Peyer's patch (tissue), 4 donors: ENCODE data around the gene IFIH1.

Experiments used
- POLR2A ChIP-seq, 2 donors: fragments of 450-650 bp; IDR thresholded peaks; one replicate each; pipeline ENCODE4 v1.5.1; 2017; ENCODE audit warnings: antibody characterized with exemption in 2 of 2, mild to moderate bottlenecking in 2 of 2, moderate library complexity in 2 of 2
- TF ChIP-seq, protein P1 (sequence below), 6 experiments: fragments of 450-650 bp in 4 of 6; fragments of 200-600 bp in 2 of 6; sonication (generic) in 1 of 6; IDR thresholded peaks; one replicate each; pipeline ENCODE4 v1.5.1; 2017 to 2019; ENCODE audit warnings: antibody characterized with exemption in 6 of 6, mild to moderate bottlenecking in 3 of 6, moderate library complexity in 1 of 6

DNA sequence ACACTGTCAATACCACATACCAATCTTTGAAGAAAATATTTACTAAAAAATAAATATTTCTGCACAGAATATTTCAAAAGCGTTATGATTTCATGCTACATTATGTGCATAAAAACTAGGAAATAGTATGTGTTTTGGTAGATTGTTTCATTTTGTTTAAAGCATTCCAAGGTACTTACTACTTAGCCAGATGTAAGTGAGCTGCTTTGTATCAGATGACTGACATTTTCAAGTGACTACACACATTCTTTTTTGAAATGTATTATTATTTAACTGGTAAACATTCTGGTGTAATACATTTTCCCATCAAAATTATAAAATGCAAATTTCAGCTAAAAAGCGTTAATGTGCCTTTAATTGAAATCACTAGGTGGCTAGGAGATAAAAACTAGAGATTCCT, 46.9 kb upstream of the IFIH1 start:
- TF ChIP-seq, protein P1, sequence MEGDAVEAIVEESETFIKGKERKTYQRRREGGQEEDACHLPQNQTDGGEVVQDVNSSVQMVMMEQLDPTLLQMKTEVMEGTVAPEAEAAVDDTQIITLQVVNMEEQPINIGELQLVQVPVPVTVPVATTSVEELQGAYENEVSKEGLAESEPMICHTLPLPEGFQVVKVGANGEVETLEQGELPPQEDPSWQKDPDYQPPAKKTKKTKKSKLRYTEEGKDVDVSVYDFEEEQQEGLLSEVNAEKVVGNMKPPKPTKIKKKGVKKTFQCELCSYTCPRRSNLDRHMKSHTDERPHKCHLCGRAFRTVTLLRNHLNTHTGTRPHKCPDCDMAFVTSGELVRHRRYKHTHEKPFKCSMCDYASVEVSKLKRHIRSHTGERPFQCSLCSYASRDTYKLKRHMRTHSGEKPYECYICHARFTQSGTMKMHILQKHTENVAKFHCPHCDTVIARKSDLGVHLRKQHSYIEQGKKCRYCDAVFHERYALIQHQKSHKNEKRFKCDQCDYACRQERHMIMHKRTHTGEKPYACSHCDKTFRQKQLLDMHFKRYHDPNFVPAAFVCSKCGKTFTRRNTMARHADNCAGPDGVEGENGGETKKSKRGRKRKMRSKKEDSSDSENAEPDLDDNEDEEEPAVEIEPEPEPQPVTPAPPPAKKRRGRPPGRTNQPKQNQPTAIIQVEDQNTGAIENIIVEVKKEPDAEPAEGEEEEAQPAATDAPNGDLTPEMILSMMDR (IDR thresholded peaks at IDR 0.05), result no peak
- no peak for TF ChIP-seq POLR2A (IDR thresholded peaks at IDR 0.05)
